WI38 (cell line): ENCODE results near the gene PYGB.
A peak's percentile ranks its signal among the peaks of the same experiment; 100 is the strongest.

Experiments
- H3K4me3 ChIP-seq: 2 replicates; pipeline ENCODE4 v1.5.1; 2011; ENCODE audit warnings: low read depth, mild to moderate bottlenecking, control low read depth, low read length
- TF ChIP-seq, protein P1 (sequence below): IDR thresholded peaks from 2 replicates; pipeline ENCODE4 v1.5.1; 2012; ENCODE audit warnings: low read depth, mild to moderate bottlenecking, control low read depth, low read length

Gene PYGB

DNA sequence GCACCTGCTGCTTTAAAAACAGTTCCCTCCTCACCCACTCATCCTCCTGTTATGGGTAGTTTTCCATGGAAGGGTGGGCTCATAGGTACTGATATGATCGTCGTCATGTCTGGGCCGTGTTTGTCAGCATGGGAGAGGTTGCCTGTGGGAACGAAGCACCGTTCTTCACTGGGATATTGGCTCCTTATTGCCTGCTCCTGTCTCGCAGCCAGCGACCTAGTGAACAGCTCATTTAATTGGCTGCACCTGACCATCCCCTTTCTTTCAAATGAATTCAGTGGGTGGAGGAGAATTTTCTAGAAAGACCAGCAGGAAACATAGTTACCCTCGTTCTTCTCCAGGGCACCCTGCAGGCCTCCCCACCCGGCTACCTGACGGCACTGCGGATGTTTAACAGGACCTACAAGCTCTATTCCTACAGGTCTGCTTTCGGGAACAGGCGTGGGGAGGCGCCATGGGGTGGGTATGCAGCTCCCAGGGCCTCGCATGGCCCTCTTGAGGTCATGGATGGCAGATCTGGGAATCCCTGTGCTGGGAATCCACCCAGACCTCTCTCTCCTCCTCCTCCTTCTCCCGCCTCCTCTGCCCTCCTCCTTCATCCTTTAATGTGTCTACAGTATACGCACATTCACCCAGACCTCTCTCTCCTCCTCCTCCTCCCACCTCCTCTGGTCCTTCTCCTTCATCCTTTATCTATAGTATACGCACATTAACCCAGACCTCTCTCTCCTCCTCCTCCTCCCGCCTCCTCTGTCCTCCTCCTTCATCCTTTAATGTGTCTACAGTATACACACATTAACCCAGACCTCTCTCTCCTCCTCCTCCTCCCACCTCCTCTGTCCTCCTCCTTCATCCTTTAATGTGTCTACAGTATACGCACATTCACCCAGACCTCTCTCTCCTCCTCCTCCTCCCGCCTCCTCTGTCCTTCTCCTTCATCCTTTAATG is 30.4 kb upstream of the PYGB start:
- no peak overlapping the region for H3K4me3 ChIP-seq
- TF ChIP-seq, protein P1, sequence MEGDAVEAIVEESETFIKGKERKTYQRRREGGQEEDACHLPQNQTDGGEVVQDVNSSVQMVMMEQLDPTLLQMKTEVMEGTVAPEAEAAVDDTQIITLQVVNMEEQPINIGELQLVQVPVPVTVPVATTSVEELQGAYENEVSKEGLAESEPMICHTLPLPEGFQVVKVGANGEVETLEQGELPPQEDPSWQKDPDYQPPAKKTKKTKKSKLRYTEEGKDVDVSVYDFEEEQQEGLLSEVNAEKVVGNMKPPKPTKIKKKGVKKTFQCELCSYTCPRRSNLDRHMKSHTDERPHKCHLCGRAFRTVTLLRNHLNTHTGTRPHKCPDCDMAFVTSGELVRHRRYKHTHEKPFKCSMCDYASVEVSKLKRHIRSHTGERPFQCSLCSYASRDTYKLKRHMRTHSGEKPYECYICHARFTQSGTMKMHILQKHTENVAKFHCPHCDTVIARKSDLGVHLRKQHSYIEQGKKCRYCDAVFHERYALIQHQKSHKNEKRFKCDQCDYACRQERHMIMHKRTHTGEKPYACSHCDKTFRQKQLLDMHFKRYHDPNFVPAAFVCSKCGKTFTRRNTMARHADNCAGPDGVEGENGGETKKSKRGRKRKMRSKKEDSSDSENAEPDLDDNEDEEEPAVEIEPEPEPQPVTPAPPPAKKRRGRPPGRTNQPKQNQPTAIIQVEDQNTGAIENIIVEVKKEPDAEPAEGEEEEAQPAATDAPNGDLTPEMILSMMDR = no peak

DNA sequence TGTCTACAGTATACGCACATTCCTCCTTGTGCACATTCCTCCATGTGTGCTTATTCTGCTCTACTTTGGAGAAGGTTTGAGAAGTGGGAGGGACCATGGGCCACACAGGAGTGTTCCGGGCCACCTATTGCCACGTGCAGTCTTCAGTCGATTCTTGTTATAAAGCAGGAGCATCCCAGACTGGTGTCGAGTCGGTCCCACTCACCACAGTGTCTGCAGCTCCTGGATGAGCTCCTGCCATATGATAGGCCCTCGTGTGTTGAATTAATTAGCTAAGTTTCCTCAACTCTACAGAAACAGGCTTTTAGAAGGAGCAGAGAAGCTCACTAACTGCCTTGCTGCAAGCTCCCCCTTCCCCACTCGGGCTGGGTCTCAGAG is 29.8 kb upstream of the PYGB start:
- H3K4me3 ChIP-seq = no peak overlapping the region
- TF ChIP-seq, protein P1 = no peak

DNA sequence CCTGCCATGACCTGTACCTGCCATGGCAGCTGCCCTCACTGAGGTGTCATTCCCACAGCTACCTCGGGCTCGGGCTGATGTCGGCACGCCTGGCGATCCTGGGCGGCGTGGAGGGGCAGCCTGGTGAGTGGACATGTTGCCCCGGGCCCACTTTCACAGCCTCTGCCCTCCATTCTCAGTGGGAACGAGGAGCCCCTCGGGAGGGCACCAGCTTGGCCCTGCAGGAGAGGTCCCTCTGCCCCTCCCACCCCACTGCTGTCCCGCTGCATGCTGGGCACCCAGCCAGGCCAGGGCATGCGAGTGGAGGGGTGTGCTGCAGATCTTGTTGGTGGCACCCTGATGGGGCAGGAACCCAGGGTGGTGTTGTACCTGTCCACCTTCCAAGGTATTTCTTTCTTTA is 29.4 kb upstream of the PYGB start:
- H3K4me3 ChIP-seq = no peak overlapping the region
- TF ChIP-seq, protein P1 = no peak

DNA sequence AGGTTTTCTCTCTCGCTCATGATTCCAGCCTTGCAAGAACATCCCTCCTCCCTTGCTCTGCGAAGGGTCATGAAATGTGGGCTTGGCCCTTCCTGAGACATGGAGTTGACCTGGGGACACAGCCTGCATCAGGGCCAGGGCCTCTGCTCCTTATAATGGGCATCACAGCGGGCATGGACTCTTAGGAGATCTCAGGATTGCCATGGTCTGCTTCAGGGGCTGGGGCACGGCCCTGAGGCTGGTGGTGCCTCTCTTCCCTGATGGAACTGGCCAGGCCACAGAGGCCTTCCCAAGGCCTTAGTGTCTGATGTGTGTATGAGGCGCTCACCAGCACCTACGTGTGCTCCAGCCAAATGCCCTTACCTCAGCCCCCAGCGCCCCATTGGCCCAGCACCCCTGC is 28.5 kb upstream of the PYGB start:
- no peak overlapping the region for H3K4me3 ChIP-seq
- TF ChIP-seq, protein P1 = no peak

DNA sequence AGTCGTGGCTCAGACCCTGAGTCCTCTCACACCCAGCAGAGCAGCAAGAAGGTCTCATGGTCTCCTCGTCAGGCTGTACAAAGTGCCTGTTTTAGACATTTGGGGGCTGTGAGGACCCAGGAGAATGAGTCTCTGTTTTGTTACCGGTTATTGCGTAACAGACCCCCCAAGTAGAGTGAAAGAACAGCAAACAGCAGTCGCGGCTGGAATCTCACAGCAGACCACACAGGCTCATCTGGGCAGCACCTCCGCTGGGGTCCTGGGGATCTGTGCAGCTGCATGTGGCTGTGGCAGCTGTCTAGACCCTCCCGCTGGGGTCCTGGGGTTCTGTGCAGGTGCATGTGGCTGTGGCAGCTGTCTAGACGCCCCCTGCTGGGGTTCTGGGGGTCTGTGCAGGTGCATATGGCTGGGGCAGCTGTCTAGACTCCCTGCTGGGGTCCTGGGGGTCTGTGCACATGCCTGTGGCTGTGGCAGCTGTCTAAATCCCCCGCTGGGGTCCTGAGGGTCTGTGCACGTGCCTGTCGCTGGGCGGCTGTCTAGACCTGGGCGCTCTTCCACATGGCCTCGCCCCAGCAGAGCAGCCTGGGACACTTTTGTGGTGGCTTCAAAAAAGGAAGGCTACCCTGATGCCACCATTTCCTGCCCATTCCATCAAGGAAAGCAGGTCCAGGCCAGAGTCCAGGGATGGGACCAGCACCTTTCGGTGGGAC is 27.7 kb upstream of the PYGB start:
- no peak overlapping the region for H3K4me3 ChIP-seq
- TF ChIP-seq, protein P1 = peak; percentile 16; the same call in 1 of the 2 replicates

DNA sequence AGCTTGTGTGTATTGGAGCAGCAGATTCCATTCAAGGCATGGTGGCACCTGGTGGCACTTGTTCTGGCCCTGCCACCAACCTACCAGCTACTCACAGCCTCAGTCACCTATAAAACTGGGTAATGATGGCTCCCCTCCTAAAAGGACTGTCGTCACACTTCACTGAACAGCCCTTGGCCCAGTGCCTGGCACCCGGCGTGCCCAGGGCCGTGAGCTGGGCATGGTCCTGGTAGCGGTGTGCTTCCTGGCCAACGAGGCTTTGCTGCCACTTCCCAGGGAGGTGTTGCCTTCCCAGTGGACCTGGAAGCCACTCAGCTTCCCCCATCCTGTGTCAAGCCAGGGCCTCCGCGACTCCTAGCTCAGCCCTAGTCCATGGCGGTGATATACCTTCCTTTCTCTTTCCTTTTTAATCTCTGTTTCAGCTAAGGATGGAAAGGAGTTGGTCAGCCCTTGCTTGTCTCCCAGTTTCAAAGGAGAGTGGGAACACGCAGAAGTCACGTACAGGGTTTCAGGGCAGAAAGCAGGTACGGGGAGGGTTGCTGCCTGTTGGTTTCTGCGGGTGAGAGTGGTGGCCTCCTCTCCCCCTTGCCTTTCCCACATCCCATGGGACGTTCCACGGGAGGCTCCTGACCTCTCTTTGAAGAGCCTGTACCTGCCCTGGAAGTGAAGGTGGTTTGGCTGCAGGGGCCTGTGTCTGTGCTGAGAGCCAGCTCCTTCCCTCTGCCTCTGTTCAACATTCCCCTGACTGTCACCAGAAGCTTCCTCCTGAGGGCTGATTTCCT is 26.9 kb upstream of the PYGB start:
- TF ChIP-seq, protein P1 = no peak
- no peak overlapping the region for H3K4me3 ChIP-seq
